Esophagus muscularis mucosa (tissue), 4 donors: ENCODE results near the gene WFDC5. TPM values are rescaled to one million over a fixed set of nuclear protein-coding genes. Genes with fewer than 3 reads are reported as not detected.

Source experiments
- DNase-seq: peaks from one replicate; pipeline ENCODE4 v3.0.0-alpha.2; 2017; ENCODE audit errors: extremely low spot score
- H3K27ac ChIP-seq, 4 donors: fragments of 200-600 bp; sonication (generic); replicated peaks in 1 of 4; 1 replicate in 3 of 4; 2 replicates in 1 of 4; pipeline ENCODE4 v1.5.1; 2016 to 2019; ENCODE audit warnings: mild to moderate bottlenecking in 1 of 4
- H3K27me3 ChIP-seq, 4 donors: fragments of 200-600 bp; sonication (generic); one replicate each; pipeline versions ENCODE4 v1.5.1 to v1.6.0; 2016 to 2019
- H3K36me3 ChIP-seq, 4 donors: fragments of 200-600 bp; sonication (generic); one replicate each; pipeline ENCODE4 v1.5.1; 2016 to 2019
- H3K4me1 ChIP-seq, 4 donors: fragments of 200-600 bp; sonication (generic); one replicate each; pipeline ENCODE4 v1.5.1; 2016 to 2019
- H3K4me3 ChIP-seq, 4 donors: fragments of 200-600 bp; sonication (generic); 1 replicate in 2 of 4; 2 replicates in 2 of 4; pipeline ENCODE4 v1.5.1; 2016 to 2019; ENCODE audit warnings: mild to moderate bottlenecking in 4 of 4, moderate library complexity in 1 of 4
- H3K9me3 ChIP-seq, 4 donors: fragments of 200-600 bp; sonication (generic); 1 replicate in 3 of 4; 2 replicates in 1 of 4; pipeline ENCODE4 v1.5.1; 2016 to 2019
- CTCF ChIP-seq, 3 experiments: fragments of 200-600 bp in 2 of 3; fragments of 450-650 bp in 1 of 3; sonication (generic) in 2 of 3; IDR thresholded peaks; one replicate each; pipeline ENCODE4 v1.5.1; 2017 to 2019; ENCODE audit warnings: antibody characterized with exemption in 3 of 3, mild to moderate bottlenecking in 2 of 3, moderate library complexity in 1 of 3
- EP300 ChIP-seq: sonication (generic); formaldehyde crosslinking; IDR thresholded peaks from one replicate; pipeline ENCODE4 v1.6.1; 2017; ENCODE audit warnings: antibody characterized with exemption
- POLR2A ChIP-seq: fragments of 450-650 bp; IDR thresholded peaks from one replicate; pipeline ENCODE4 v1.6.1; 2017; ENCODE audit warnings: antibody characterized with exemption, moderate library complexity, mild to moderate bottlenecking, low read depth
- POLR2AphosphoS5 ChIP-seq, 2 donors: sonication (generic); formaldehyde crosslinking; IDR thresholded peaks; one replicate each; pipeline ENCODE4 v1.6.1; 2017; ENCODE audit warnings: antibody characterized with exemption in 2 of 2
- WGBS: methylation state at CpG from one replicate; pipeline ENCODE4 v1.1.5; 2018; 5-methylcytosine and 5-hydroxymethylcytosine counted together
- intact Hi-C: fragments of 100-400 bp; cut with DNase I; formaldehyde crosslinking; loops from one replicate; pipeline ENCODE4 v1.15.1; 2023
- total RNA-seq, 4 donors: library from RNA; depleted of rRNA; stranded (reverse); fragments of >200 nt; gene quantifications; one replicate each; pipeline versions ENCODE4 v1.1.0 to v1.2.1, GENCODE V29; 2016

The WFDC5 gene
- total RNA-seq, 4 donors from 2014 or later = not detected

GRCh38 chr20:45154183-45154582 lies 39.2 kb upstream of the WFDC5 start:
- Histone ChIP-seq H3K27ac (no peak overlapping the region), H3K27me3 (peaks cover 0 to 10% (median 0%) of the 10 kb centered on the region in 4 donors), H3K4me1 (no peaks in the 10 kb centered on the region), H3K9me3 (peaks cover 0 to 6% (median 2%) of the 10 kb centered on the region in 4 donors), H3K4me3 (no peak overlapping the region), H3K36me3 (no peaks in the 10 kb centered on the region)
- 59% methylated on average over 3 of the region's 3 CpGs for WGBS
- no peak for TF ChIP-seq CTCF (IDR thresholded peaks at IDR 0.05)
- TF ChIP-seq POLR2A = no peak
- no peak for TF ChIP-seq POLR2AphosphoS5 (IDR thresholded peaks at IDR 0.05)
- TF ChIP-seq EP300 = no peak
- no peak for DNase-seq
- intact Hi-C loops = no loop called here

- Histone ChIP-seq H3K27me3 (peaks cover 0 to 10% (median 0%) of the 10 kb centered on the region in 4 donors), H3K27ac (no peak overlapping the region), H3K4me1 (no peaks in the 10 kb centered on the region), H3K36me3 (no peaks in the 10 kb centered on the region), H3K9me3 (peaks cover 0 to 1% (median 0%) of the 10 kb centered on the region in 4 donors), H3K4me3 (no peak overlapping the region)
- TF ChIP-seq CTCF (IDR thresholded peaks at IDR 0.05) (no peak), EP300 (no peak), POLR2AphosphoS5 (IDR thresholded peaks at IDR 0.05) (no peak), POLR2A (no peak)
- DNase-seq = no peak
- WGBS = 56% methylated on average over 1 of the region's 1 CpG
- intact Hi-C loops = no loop called here
These were observed 38.8 kb upstream of the WFDC5 start for GRCh38 chr20:45153752-45154151.

GRCh38 chr20:45153147-45153546 lies 38.2 kb upstream of the WFDC5 start:
- Histone ChIP-seq H3K27ac (no peak overlapping the region), H3K4me3 (no peak overlapping the region), H3K9me3 (no peaks in the 10 kb centered on the region), H3K27me3 (peaks cover 0 to 15% (median 0%) of the 10 kb centered on the region in 4 donors), H3K36me3 (no peaks in the 10 kb centered on the region), H3K4me1 (no peaks in the 10 kb centered on the region)
- TF ChIP-seq POLR2A (no peak), CTCF (IDR thresholded peaks at IDR 0.05) (no peak), EP300 (no peak)
- DNase-seq = no peak
- intact Hi-C loops = no loop called here
- 63% methylated on average over 2 of the region's 3 CpGs for WGBS

- Histone ChIP-seq H3K27me3 (peaks cover 0 to 18% (median 0%) of the 10 kb centered on the region in 4 donors), H3K4me1 (no peaks in the 10 kb centered on the region), H3K27ac (no peak overlapping the region), H3K4me3 (no peak overlapping the region), H3K9me3 (no peaks in the 10 kb centered on the region), H3K36me3 (no peaks in the 10 kb centered on the region)
- TF ChIP-seq POLR2AphosphoS5 (IDR thresholded peaks at IDR 0.05) (no peak), CTCF (IDR thresholded peaks at IDR 0.05) (no peak), POLR2A (no peak), EP300 (no peak)
- no peak for DNase-seq
- intact Hi-C loops = no loop called here
- WGBS = 68% methylated on average over 2 of the region's 2 CpGs
These were observed 37.4 kb upstream of the WFDC5 start for GRCh38 chr20:45152405-45152804.

- 86% methylated on average over 3 of the region's 3 CpGs for WGBS
- no peak for DNase-seq
- no peak overlapping the region for H3K4me3 ChIP-seq
- H3K4me1 ChIP-seq = no peaks in the 10 kb centered on the region
- H3K9me3 ChIP-seq = no peaks in the 10 kb centered on the region
- intact Hi-C loops = no loop called here
- H3K27me3 ChIP-seq = peaks cover 0 to 13% (median 0%) of the 10 kb centered on the region in 4 donors
- TF ChIP-seq CTCF (IDR thresholded peaks at IDR 0.05) (no peak), EP300 (no peak), POLR2AphosphoS5 (IDR thresholded peaks at IDR 0.05) (no peak), POLR2A (no peak)
- H3K36me3 ChIP-seq = no peaks in the 10 kb centered on the region
- no peak overlapping the region for H3K27ac ChIP-seq
These were observed 34.1 kb upstream of the WFDC5 start for GRCh38 chr20:45149062-45149461.
